Common myeloid progenitor, CD34-positive (primary cell): ENCODE results near the gene GARIN1A.

ENCODE experiments used
- CTCF ChIA-PET: fragments of 350-600 bp; sonication (Branson Sonifier 250); formaldehyde crosslinking; loops from one replicate; lab custom pipeline; 2021; ENCODE audit warnings: antibody characterized with exemption; lab: Charles Lee
- POLR2A ChIA-PET: fragments of 350-600 bp; sonication (Branson Sonifier 250); formaldehyde crosslinking; loops from one replicate; lab custom pipeline; 2021; ENCODE audit warnings: antibody characterized with exemption; lab: Charles Lee
- DNase-seq, 3 donors: peaks; one replicate each; pipeline versions ENCODE4 v3.0.0 to v3.0.0-alpha.2; 2013
- H3K27ac ChIP-seq, 2 experiments: 1 replicate in 1 of 2; 2 replicates in 1 of 2; pipeline ENCODE4 v1.7.0; 2013; ENCODE audit warnings: inconsistent platforms in 2 of 2, low read length in 2 of 2, mild to moderate bottlenecking in 2 of 2, low read depth in 1 of 2, moderate library complexity in 1 of 2; ENCODE audit not compliant: severe bottlenecking in 2 of 2, insufficient read depth in 1 of 2, poor library complexity in 1 of 2
- H3K27me3 ChIP-seq, 5 experiments: replicated peaks in 2 of 5; 1 replicate in 3 of 5; 2 replicates in 2 of 5; pipeline versions ENCODE4 v1.6.1 to v1.7.0; 2013; ENCODE audit warnings: low read length in 4 of 5, mild to moderate bottlenecking in 2 of 5, moderate library complexity in 2 of 5, inconsistent platforms in 1 of 5; ENCODE audit not compliant: insufficient read depth in 5 of 5, control insufficient read depth in 4 of 5
- H3K36me3 ChIP-seq, 4 experiments: 1 replicate in 2 of 4; 2 replicates in 2 of 4; pipeline versions ENCODE4 v1.6.1 to v1.7.0; 2013; ENCODE audit warnings: low read length in 3 of 4, control low read depth in 1 of 4, mild to moderate bottlenecking in 1 of 4; ENCODE audit not compliant: control insufficient read depth in 4 of 4, insufficient read depth in 4 of 4
- H3K4me1 ChIP-seq, 4 experiments: 1 replicate in 3 of 4; 2 replicates in 1 of 4; pipeline versions ENCODE4 v1.6.1 to v1.7.1; 2013; ENCODE audit warnings: low read length in 3 of 4, mild to moderate bottlenecking in 3 of 4, control low read depth in 1 of 4, inconsistent platforms in 1 of 4, moderate library complexity in 1 of 4; ENCODE audit not compliant: control insufficient read depth in 4 of 4, insufficient read depth in 4 of 4; ENCODE audit errors: control extremely low read depth in 1 of 4
- H3K4me3 ChIP-seq, 7 experiments: 1 replicate in 4 of 7; 2 replicates in 3 of 7; pipeline versions ENCODE4 v1.5.1 to v1.7.0; 2013; ENCODE audit warnings: mild to moderate bottlenecking in 7 of 7, low read length in 6 of 7, moderate library complexity in 6 of 7, inconsistent platforms in 2 of 7, low read depth in 2 of 7, control low read depth in 1 of 7; ENCODE audit not compliant: insufficient read depth in 4 of 7, control insufficient read depth in 1 of 7; ENCODE audit errors: extremely low read depth in 1 of 7
- H3K9me3 ChIP-seq, 5 experiments: 1 replicate in 4 of 5; 2 replicates in 1 of 5; pipeline versions ENCODE4 v1.6.1 to v1.7.1; 2013; ENCODE audit warnings: low read length in 4 of 5, mild to moderate bottlenecking in 2 of 5, inconsistent platforms in 1 of 5, low read depth in 1 of 5, moderate library complexity in 1 of 5; ENCODE audit not compliant: control insufficient read depth in 4 of 5, insufficient read depth in 2 of 5; ENCODE audit errors: control extremely low read depth in 1 of 5
- WGBS: methylation state at CpG from one replicate; pipeline ENCODE4 v1.1.5; 2013; ENCODE audit not compliant: insufficient coverage; 5-methylcytosine and 5-hydroxymethylcytosine counted together

The GARIN1A gene

GRCh38 chr7:128708824-128709223, 36.7 kb downstream of the GARIN1A start:
- CTCF ChIA-PET = interaction anchor here (1.3 kb wide), 1 partner anchor 10 kb away, joined by 3 read pairs; no protein-coding TSS in a partner anchor
- H3K4me1 ChIP-seq = no peaks in the 10 kb centered on the region
- H3K27me3 ChIP-seq = no peaks in the 10 kb centered on the region
- H3K4me3 ChIP-seq = no peak overlapping the region
- no peak overlapping the region for H3K27ac ChIP-seq
- DNase-seq = no peak
- 94% methylated on average over 2 of the region's 3 CpGs for WGBS
- H3K9me3 ChIP-seq = peaks cover 0 to 5% (median 1%) of the 10 kb centered on the region in 5 experiments
- no peaks in the 10 kb centered on the region for H3K36me3 ChIP-seq
- POLR2A ChIA-PET = interaction anchor here (0.5 kb wide), 1 partner anchor 221 kb away, joined by 5 read pairs; no protein-coding TSS in a partner anchor

GRCh38 chr7:128710481-128710880, 38.4 kb downstream of the GARIN1A start:
- 100% methylated on average over 4 of the region's 6 CpGs for WGBS
- POLR2A ChIA-PET = interaction anchor here (0.7 kb wide), 1 partner anchor 161 kb away, joined by 8 read pairs; no protein-coding TSS in a partner anchor
- CTCF ChIA-PET = no interaction called here
- no peaks in the 10 kb centered on the region for H3K36me3 ChIP-seq
- H3K4me3 ChIP-seq = no peak overlapping the region
- no peaks in the 10 kb centered on the region for H3K4me1 ChIP-seq
- no peaks in the 10 kb centered on the region for H3K27me3 ChIP-seq
- H3K9me3 ChIP-seq = peaks cover 0 to 5% (median 1%) of the 10 kb centered on the region in 5 experiments
- no peak for DNase-seq
- H3K27ac ChIP-seq = no peak overlapping the region

GRCh38 chr7:128713794-128714193, 41.7 kb downstream of the GARIN1A start:
- no peak overlapping the region for H3K27ac ChIP-seq
- POLR2A ChIA-PET = no interaction called here
- 100% methylated on average over 2 of the region's 2 CpGs for WGBS
- peaks cover 0 to 3% (median 2%) of the 10 kb centered on the region in 5 experiments for H3K27me3 ChIP-seq
- no peak for DNase-seq
- CTCF ChIA-PET = interaction anchor here (1.2 to 2.7 kb wide), 3 partner anchors 9 to 18 kb away, joined by 3 to 11 read pairs (median 4); no protein-coding TSS in a partner anchor
- H3K4me1 ChIP-seq = no peaks in the 10 kb centered on the region
- no peaks in the 10 kb centered on the region for H3K36me3 ChIP-seq
- H3K9me3 ChIP-seq = peaks cover 0 to 5% (median 1%) of the 10 kb centered on the region in 5 experiments
- no peak overlapping the region for H3K4me3 ChIP-seq

GRCh38 chr7:128714701-128715495, 42.8 kb downstream of the GARIN1A start:
- H3K4me3 ChIP-seq = no peak overlapping the region
- H3K27me3 ChIP-seq = peaks cover 0 to 3% (median 2%) of the 10 kb centered on the region in 5 experiments
- no peaks in the 10 kb centered on the region for H3K4me1 ChIP-seq
- H3K36me3 ChIP-seq = no peaks in the 10 kb centered on the region
- H3K27ac ChIP-seq = no peak overlapping the region
- no peak for DNase-seq
- ChIA-PET CTCF (interaction anchor here (2.7 kb wide), 1 partner anchor 11 kb away, joined by 11 read pairs; no protein-coding TSS in a partner anchor), POLR2A (no interaction called here)
- WGBS = 61% methylated on average over 4 of the region's 8 CpGs
- H3K9me3 ChIP-seq = peaks cover 0 to 5% (median 1%) of the 10 kb centered on the region in 5 experiments

- WGBS = 89% methylated on average over 1 of the region's 6 CpGs
- Histone ChIP-seq H3K36me3 (no peaks in the 10 kb centered on the region), H3K27me3 (peaks cover 0 to 3% (median 2%) of the 10 kb centered on the region in 5 experiments), H3K4me3 (no peak overlapping the region), H3K9me3 (no peaks in the 10 kb centered on the region), H3K4me1 (no peaks in the 10 kb centered on the region), H3K27ac (no peak overlapping the region)
- ChIA-PET POLR2A (no interaction called here), CTCF (interaction anchor here (0.8 kb wide), 2 partner anchors 11 to 15 kb away, joined by 3 to 4 read pairs; no protein-coding TSS in a partner anchor)
- DNase-seq = no peak
These were observed 47.0 kb downstream of the GARIN1A start for GRCh38 chr7:128718967-128719642.

GRCh38 chr7:128721376-128721775, 49.3 kb downstream of the GARIN1A start:
- H3K4me3 ChIP-seq = no peak overlapping the region
- CTCF ChIA-PET = no interaction called here
- POLR2A ChIA-PET = no interaction called here

More at GRCh38 chr7:128721376-128721775, 49.3 kb downstream of the GARIN1A start:
- Histone ChIP-seq H3K27me3 (no peaks in the 10 kb centered on the region), H3K27ac (no peak overlapping the region), H3K9me3 (no peaks in the 10 kb centered on the region), H3K36me3 (no peaks in the 10 kb centered on the region), H3K4me1 (no peaks in the 10 kb centered on the region)
- no peak for DNase-seq
